ENCODE measurements around the gene KBTBD2. TPM values are rescaled to one million over a fixed set of nuclear protein-coding genes. Genes with fewer than 3 reads are reported as not detected.

KBTBD2 gene
- total and polyA plus RNA-seq, 7 donors, result 14.1 to 39.7 (median 28.5) TPM

- no peak overlapping the region for H3K4me3 ChIP-seq
- no peaks in the 10 kb centered on the region for H3K9me3 ChIP-seq
- no peaks in the 10 kb centered on the region for H3K27me3 ChIP-seq
- intact Hi-C loops (cut with DNase I), result no loop called here
- no peak overlapping the region for H3K27ac ChIP-seq
- DNase-seq, result no peak
- WGBS, 2 donors, result 93 to 95% methylated on average over 2 of the region's 2 CpGs
- peaks cover 0 to 68% (median 29%) of the 10 kb centered on the region in 4 donors for H3K36me3 ChIP-seq
- TF ChIP-seq POLR2AphosphoS5 (IDR thresholded peaks at IDR 0.05), result no peak
- TF ChIP-seq, protein P1, sequence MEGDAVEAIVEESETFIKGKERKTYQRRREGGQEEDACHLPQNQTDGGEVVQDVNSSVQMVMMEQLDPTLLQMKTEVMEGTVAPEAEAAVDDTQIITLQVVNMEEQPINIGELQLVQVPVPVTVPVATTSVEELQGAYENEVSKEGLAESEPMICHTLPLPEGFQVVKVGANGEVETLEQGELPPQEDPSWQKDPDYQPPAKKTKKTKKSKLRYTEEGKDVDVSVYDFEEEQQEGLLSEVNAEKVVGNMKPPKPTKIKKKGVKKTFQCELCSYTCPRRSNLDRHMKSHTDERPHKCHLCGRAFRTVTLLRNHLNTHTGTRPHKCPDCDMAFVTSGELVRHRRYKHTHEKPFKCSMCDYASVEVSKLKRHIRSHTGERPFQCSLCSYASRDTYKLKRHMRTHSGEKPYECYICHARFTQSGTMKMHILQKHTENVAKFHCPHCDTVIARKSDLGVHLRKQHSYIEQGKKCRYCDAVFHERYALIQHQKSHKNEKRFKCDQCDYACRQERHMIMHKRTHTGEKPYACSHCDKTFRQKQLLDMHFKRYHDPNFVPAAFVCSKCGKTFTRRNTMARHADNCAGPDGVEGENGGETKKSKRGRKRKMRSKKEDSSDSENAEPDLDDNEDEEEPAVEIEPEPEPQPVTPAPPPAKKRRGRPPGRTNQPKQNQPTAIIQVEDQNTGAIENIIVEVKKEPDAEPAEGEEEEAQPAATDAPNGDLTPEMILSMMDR (IDR thresholded peaks at IDR 0.05), result no peak
- H3K4me1 ChIP-seq, result peaks cover 0 to 8% (median 2%) of the 10 kb centered on the region in 4 donors
Observed at GRCh38 chr7:32872421-32872820, 19.1 kb downstream of the KBTBD2 start.

DNA sequence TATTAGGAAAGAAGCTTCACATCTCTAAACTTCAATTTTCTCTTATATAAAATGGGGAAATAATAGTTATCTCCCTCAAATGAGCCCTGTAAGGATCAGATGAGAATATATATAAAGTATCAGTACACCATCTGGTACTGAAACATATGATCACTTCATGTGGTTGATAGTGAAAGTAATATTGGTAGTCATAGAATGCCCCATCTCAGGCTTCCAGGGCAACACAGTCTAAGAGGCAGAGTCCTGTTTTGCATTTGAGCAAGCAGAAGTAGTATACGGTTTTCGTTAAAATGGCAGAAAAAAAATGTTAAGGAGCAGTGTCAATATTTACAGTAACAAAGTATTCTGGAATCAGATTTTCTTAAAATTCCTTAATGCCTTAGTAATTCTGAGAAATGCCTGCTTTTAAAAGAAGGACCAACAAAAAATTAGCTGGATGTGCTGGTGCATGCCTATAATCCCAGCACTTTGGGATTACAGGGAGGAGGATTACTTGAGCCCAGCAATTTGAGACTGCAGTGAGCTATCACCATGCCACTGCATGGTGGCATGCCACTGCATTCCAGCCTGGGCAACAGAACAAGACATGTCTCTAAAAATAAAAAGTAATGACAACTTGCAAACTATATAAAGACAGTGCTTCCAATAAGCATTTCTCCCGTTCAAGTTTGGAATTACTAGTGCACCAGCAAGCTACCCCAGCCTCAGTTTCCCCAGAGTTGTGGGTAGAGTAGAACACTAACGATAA lies 19.8 kb downstream of the KBTBD2 start:
- no peaks in the 10 kb centered on the region for H3K27me3 ChIP-seq
- H3K9me3 ChIP-seq, result no peaks in the 10 kb centered on the region
- H3K36me3 ChIP-seq, result peaks cover 0 to 68% (median 29%) of the 10 kb centered on the region in 4 donors
- peaks cover 0 to 6% (median 2%) of the 10 kb centered on the region in 4 donors for H3K4me1 ChIP-seq
- intact Hi-C loops (cut with DNase I), result no loop called here
- no peak for DNase-seq
- no peak for TF ChIP-seq POLR2AphosphoS5 (IDR thresholded peaks at IDR 0.05)
- no peak for TF ChIP-seq POLR2A (IDR thresholded peaks at IDR 0.05)
- TF ChIP-seq, protein P1 (IDR thresholded peaks at IDR 0.05), result no peak
- TF ChIP-seq EP300 (IDR thresholded peaks at IDR 0.05), result no peak
- H3K4me3 ChIP-seq, result no peak overlapping the region
- H3K27ac ChIP-seq, result no peak overlapping the region
- 81 to 82% methylated on average over 4 of the region's 4 CpGs for WGBS, 2 donors

- no peaks in the 10 kb centered on the region for H3K9me3 ChIP-seq
- whole genome bisulfite sequencing, 2 donors, result 94 to 96% methylated on average over 3 of the region's 3 CpGs
- H3K4me1 ChIP-seq, result peaks cover 0 to 6% (median 2%) of the 10 kb centered on the region in 4 donors
- no peak for DNase-seq
- H3K4me3 ChIP-seq, result no peak overlapping the region
- H3K36me3 ChIP-seq, result peaks cover 0 to 68% (median 28%) of the 10 kb centered on the region in 4 donors
- no peak overlapping the region for H3K27ac ChIP-seq
- no peaks in the 10 kb centered on the region for H3K27me3 ChIP-seq
- intact Hi-C loops (cut with DNase I), result no loop called here
- TF ChIP-seq POLR2AphosphoS5 (IDR thresholded peaks at IDR 0.05), result no peak
- TF ChIP-seq, protein P1 (IDR thresholded peaks at IDR 0.05), result no peak
Observed at GRCh38 chr7:32870298-32870697, 21.3 kb downstream of the KBTBD2 start.

GRCh38 chr7:32869716-32870115 lies 21.8 kb downstream of the KBTBD2 start:
- H3K9me3 ChIP-seq, result no peaks in the 10 kb centered on the region
- TF ChIP-seq POLR2AphosphoS5 (IDR thresholded peaks at IDR 0.05) (no peak), EP300 (IDR thresholded peaks at IDR 0.05) (no peak), POLR2A (IDR thresholded peaks at IDR 0.05) (no peak)
- TF ChIP-seq, protein P1 (IDR thresholded peaks at IDR 0.05), result no peak
- peaks cover 0 to 6% (median 2%) of the 10 kb centered on the region in 4 donors for H3K4me1 ChIP-seq
- 97% methylated on average over 7 of the region's 7 CpGs for WGBS, 2 donors
- no peak for DNase-seq
- H3K27ac ChIP-seq, result no peak overlapping the region
- no peak overlapping the region for H3K4me3 ChIP-seq
- intact Hi-C loops (cut with DNase I), result no loop called here
- no peaks in the 10 kb centered on the region for H3K27me3 ChIP-seq
- H3K36me3 ChIP-seq, result peaks cover 0 to 63% (median 23%) of the 10 kb centered on the region in 4 donors

Data from sigmoid colon (tissue), 7 donors.